Activated CD8-positive, alpha-beta T cell treated with anti-CD3 and anti-CD28 coated beads for 36 hours (primary cell): ENCODE measurements around the gene APOO. TPM values are rescaled to one million over a fixed set of nuclear protein-coding genes. Genes with fewer than 3 reads are reported as not detected.

Source experiments
- ATAC-seq: fragments of 200-7000 bp; cut with Tn5 transposase; one replicate; pipeline ENCODE4 v1.10.0; 2021; ENCODE audit warnings: mild to moderate bottlenecking, moderate library complexity
- CTCF ChIA-PET: fragments of 350-600 bp; sonication (Branson Sonifier 250); formaldehyde crosslinking; loops from one replicate; lab custom pipeline; 2021; ENCODE audit warnings: antibody characterized with exemption; lab: Charles Lee
- POLR2A ChIA-PET: fragments of 350-600 bp; sonication (Branson Sonifier 250); formaldehyde crosslinking; loops from one replicate; lab custom pipeline; 2021; ENCODE audit warnings: antibody characterized with exemption; lab: Charles Lee
- DNase-seq: peaks from one replicate; pipeline ENCODE4 v3.0.0-alpha.2; 2020
- H3K27ac Mint-ChIP-seq: one replicate; pipeline ENCODE4 v1.8.0; 2021; ENCODE audit warnings: mild to moderate bottlenecking, mixed read lengths
- H3K27me3 Mint-ChIP-seq: one replicate; pipeline ENCODE4 v1.8.0; 2021; ENCODE audit warnings: mixed read lengths
- H3K36me3 Mint-ChIP-seq: one replicate; pipeline ENCODE4 v1.8.0; 2021; ENCODE audit warnings: low read depth, mixed read lengths
- H3K4me1 Mint-ChIP-seq: one replicate; pipeline ENCODE4 v1.8.0; 2021; ENCODE audit warnings: low read depth, mixed read lengths
- H3K4me3 Mint-ChIP-seq: one replicate; pipeline ENCODE4 v1.8.0; 2021; ENCODE audit warnings: mild to moderate bottlenecking, moderate library complexity, mixed read lengths
- H3K9me3 Mint-ChIP-seq: one replicate; pipeline ENCODE4 v1.8.0; 2021; ENCODE audit warnings: mixed read lengths
- CTCF ChIP-seq: fragments of 200-600 bp; IDR thresholded peaks from one replicate; pipeline ENCODE4 v1.8.0; 2022; ENCODE audit warnings: antibody characterized with exemption, mild to moderate bottlenecking
- intact Hi-C: fragments of 100-400 bp; cut with micrococcal nuclease; formaldehyde crosslinking; loops from one replicate; pipeline ENCODE4 v1.10.0; 2022
- total RNA-seq, 2 experiments: library from RNA; stranded (reverse); gene quantifications; one replicate each; pipeline ENCODE4 v1.2.3, GENCODE V29; 2021

The APOO gene
- total RNA-seq, 2 experiments from 2014 or later: 34.1 to 35.7 TPM

DNA sequence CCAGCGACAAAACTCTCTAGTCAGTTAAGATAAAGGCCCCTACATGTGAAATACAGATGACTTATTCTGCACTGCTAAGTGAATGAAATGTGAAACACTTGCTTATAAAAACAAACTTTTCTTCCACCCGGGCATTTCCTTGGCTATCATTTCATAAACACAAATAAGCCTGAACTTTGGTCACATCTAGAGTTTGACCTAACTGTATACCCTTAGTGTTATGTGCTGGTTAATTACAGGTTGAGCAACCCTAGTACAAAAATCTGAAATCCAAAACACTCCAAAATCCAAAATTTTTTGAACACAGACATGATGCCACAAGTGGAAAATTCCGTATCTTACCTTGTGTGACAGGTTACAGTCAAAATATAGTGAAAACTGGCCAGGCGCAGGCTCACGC is 78.9 kb downstream of the APOO start:
- ATAC-seq: no peak
- no peak for DNase-seq
- POLR2A ChIA-PET: interaction anchor here (0.6 kb wide), 1 partner anchor 76 kb away, joined by 3 read pairs; no protein-coding TSS in a partner anchor
- Mint-ChIP-seq H3K4me3 (no peak overlapping the region), H3K9me3 (no peaks in the 10 kb centered on the region), H3K27ac (no peak overlapping the region), H3K27me3 (no peaks in the 10 kb centered on the region), H3K4me1 (no peaks in the 10 kb centered on the region), H3K36me3 (no peaks in the 10 kb centered on the region)
- intact Hi-C loops: no loop called here
- TF ChIP-seq CTCF: no peak
- CTCF ChIA-PET: no interaction called here

GRCh38 chrX:23826653-23827052 is 81.1 kb downstream of the APOO start:
- intact Hi-C loops: no loop called here
- Mint-ChIP-seq H3K9me3 (no peaks in the 10 kb centered on the region), H3K27ac (no peak overlapping the region), H3K27me3 (no peaks in the 10 kb centered on the region), H3K4me1 (no peaks in the 10 kb centered on the region), H3K4me3 (no peak overlapping the region), H3K36me3 (no peaks in the 10 kb centered on the region)
- ChIA-PET POLR2A (no interaction called here), CTCF (no interaction called here)
- ATAC-seq: no peak
- no peak for DNase-seq
- no peak for TF ChIP-seq CTCF

GRCh38 chrX:23826216-23826615 is 81.5 kb downstream of the APOO start:
- POLR2A ChIA-PET: no interaction called here
- H3K4me1 Mint-ChIP-seq: no peaks in the 10 kb centered on the region
- intact Hi-C loops: no loop called here

DNA sequence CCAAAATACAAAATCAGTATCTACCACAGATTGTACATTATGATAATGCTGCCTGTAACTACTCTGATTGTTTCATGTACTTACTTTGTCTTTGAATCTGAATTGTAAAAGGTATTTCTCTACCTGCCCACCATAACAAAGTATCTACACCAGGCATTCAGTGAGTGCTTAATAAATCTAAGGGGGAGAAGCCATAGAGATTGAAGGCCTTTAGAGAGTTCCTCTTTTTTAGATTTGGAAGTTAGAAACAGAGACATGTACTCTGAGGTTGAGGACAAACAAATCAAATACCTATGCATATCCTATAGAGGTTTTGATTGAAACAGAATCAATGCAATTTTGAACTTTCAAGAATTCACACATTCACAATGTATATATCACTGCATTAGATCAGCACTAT is 82.1 kb downstream of the APOO start:
- Mint-ChIP-seq H3K4me1 (no peaks in the 10 kb centered on the region), H3K4me3 (no peak overlapping the region), H3K9me3 (no peaks in the 10 kb centered on the region), H3K27me3 (no peaks in the 10 kb centered on the region), H3K36me3 (no peaks in the 10 kb centered on the region), H3K27ac (no peak overlapping the region)
- ATAC-seq (no peak), DNase-seq (no peak)
- intact Hi-C loops: no loop called here
- TF ChIP-seq CTCF: no peak
- POLR2A ChIA-PET: no interaction called here
- CTCF ChIA-PET: no interaction called here

More at GRCh38 chrX:23826216-23826615, 81.5 kb downstream of the APOO start:
- Mint-ChIP-seq H3K27me3 (no peaks in the 10 kb centered on the region), H3K9me3 (no peaks in the 10 kb centered on the region), H3K4me3 (no peak overlapping the region), H3K36me3 (no peaks in the 10 kb centered on the region), H3K27ac (no peak overlapping the region)
- ATAC-seq (no peak), DNase-seq (no peak)
- CTCF ChIA-PET: no interaction called here
- TF ChIP-seq CTCF: no peak

- Mint-ChIP-seq H3K27me3 (no peaks in the 10 kb centered on the region), H3K36me3 (no peaks in the 10 kb centered on the region), H3K4me1 (no peaks in the 10 kb centered on the region), H3K9me3 (no peaks in the 10 kb centered on the region), H3K4me3 (no peak overlapping the region), H3K27ac (no peak overlapping the region)
- intact Hi-C loops: no loop called here
- DNase-seq (no peak), ATAC-seq (no peak)
- no peak for TF ChIP-seq CTCF
- ChIA-PET CTCF (no interaction called here), POLR2A (no interaction called here)
Observed at GRCh38 chrX:23822841-23823240, 84.9 kb downstream of the APOO start.
